GM19467 (cell line): Measurements from ENCODE around the gene MAP1LC3B.

Experiments used
- ATAC-seq: cut with Tn5 transposase; IDR thresholded peaks from one replicate; pipeline ENCODE4 v1.9.1; 2021; ENCODE audit warnings: mild to moderate bottlenecking, moderate library complexity; ENCODE audit not compliant: unreplicated experiment

The MAP1LC3B gene

GRCh38 chr16:87425941-87426340, 33.8 kb downstream of the MAP1LC3B start:
- no peak for ATAC-seq

GRCh38 chr16:87426423-87427215, 34.5 kb downstream of the MAP1LC3B start:
- ATAC-seq, result no peak

GRCh38 chr16:87431926-87432325, 39.8 kb downstream of the MAP1LC3B start:
- ATAC-seq, result no peak

- ATAC-seq, result no peak
Observed at GRCh38 chr16:87432330-87432915, 40.3 kb downstream of the MAP1LC3B start.

- no peak for ATAC-seq
Observed at GRCh38 chr16:87434146-87434667, 42.1 kb downstream of the MAP1LC3B start.

GRCh38 chr16:87435372-87436224, 43.5 kb downstream of the MAP1LC3B start:
- ATAC-seq, result no peak

GRCh38 chr16:87436225-87437172, 44.4 kb downstream of the MAP1LC3B start:
- no peak for ATAC-seq

- ATAC-seq, result no peak
Observed at GRCh38 chr16:87437327-87437726, 45.2 kb downstream of the MAP1LC3B start.

GRCh38 chr16:87437911-87438610, 45.9 kb downstream of the MAP1LC3B start:
- no peak for ATAC-seq

- ATAC-seq, result no peak
Observed at GRCh38 chr16:87438611-87438985, 46.5 kb downstream of the MAP1LC3B start.

- ATAC-seq, result no peak
Observed at GRCh38 chr16:87439926-87440325, 47.8 kb downstream of the MAP1LC3B start.

GRCh38 chr16:87441886-87442580, 49.9 kb downstream of the MAP1LC3B start:
- no peak for ATAC-seq

- no peak for ATAC-seq
Observed at GRCh38 chr16:87442581-87442966, 50.4 kb downstream of the MAP1LC3B start.

GRCh38 chr16:87443016-87443415, 50.9 kb downstream of the MAP1LC3B start:
- no peak for ATAC-seq

- no peak for ATAC-seq
Observed at GRCh38 chr16:87443964-87444363, 51.8 kb downstream of the MAP1LC3B start.

- no peak for ATAC-seq
Observed at GRCh38 chr16:87445486-87445885, 53.4 kb downstream of the MAP1LC3B start.

- no peak for ATAC-seq
Observed at GRCh38 chr16:87446479-87446878, 54.3 kb downstream of the MAP1LC3B start.

GRCh38 chr16:87447323-87447722, 55.2 kb downstream of the MAP1LC3B start:
- ATAC-seq, result no peak

GRCh38 chr16:87448866-87449265, 56.7 kb downstream of the MAP1LC3B start:
- ATAC-seq, result no peak
